GM18520 (cell line): ENCODE data around the gene HACD3.
"Not testable (repeated sequence)": the region's sequence is repeated elsewhere in the genome, so short reads cannot be mapped to it uniquely, and the experiment has no call there.

Experiments used
- ATAC-seq: cut with Tn5 transposase; IDR thresholded peaks from one replicate; pipeline ENCODE4 v1.9.1; 2021; ENCODE audit not compliant: unreplicated experiment

Gene HACD3

GRCh38 chr15:65547841-65548240, 17.6 kb downstream of the HACD3 start:
- no peak for ATAC-seq

GRCh38 chr15:65549288-65549687, 19.0 kb downstream of the HACD3 start:
- not testable (repeated sequence) for ATAC-seq

DNA sequence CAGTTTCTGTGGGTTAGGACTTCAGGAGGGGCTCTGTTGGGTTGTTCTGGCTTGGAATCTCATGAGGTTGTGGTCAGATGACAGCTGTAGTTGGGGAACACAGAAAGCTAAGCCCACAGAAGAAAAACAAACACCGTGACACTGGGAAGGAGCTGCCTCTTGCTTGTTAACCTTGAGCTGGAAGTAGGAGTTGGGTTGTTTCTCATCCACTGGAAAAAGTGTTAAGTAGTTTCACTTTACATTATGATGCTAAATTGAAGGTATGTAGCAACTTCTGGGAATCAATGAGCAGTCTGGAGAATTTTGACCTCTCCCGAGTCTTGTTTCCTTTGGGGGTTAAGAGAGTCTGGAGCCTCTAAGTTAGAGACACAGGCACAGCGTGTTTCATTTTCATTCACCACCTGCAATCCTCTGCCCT, 20.4 kb downstream of the HACD3 start:
- ATAC-seq: no peak

- ATAC-seq: no peak
Observed at GRCh38 chr15:65551183-65551582, 20.9 kb downstream of the HACD3 start.

DNA sequence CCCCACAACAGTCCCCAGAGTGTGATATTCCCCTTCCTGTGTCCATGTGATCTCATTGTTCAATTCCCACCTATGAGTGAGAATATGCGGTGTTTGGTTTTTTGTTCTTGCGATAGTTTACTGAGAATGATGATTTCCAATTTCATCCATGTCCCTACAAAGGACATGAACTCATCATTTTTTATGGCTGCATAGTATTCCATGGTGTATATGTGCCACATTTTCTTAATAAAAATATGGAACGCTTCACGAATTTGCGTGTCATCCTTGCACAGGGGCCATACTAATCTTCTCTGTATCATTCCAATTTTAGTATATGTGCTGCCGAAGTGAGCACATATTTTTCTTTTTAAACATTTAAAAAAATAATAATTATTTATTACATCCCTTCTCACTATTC, 22.6 kb downstream of the HACD3 start:
- not testable (repeated sequence) for ATAC-seq

DNA sequence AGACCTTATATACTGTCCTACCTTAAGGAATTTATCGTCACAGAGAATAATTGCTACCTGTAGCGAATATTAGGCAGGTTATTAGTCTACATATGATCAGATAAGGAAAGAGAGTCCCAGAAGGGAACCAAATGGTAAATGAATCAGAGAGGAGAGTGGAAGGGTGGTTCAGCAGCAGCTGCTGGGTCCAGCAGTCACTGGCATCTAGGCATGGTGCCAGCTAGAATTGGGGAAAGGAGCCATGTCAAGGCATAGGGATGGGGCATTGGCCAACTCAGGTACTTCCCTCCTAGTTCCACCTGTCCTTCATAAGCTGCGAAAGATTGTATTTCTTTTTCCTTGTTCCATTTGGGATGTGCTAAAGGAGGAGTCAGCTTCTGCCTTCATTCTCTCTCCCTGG, 23.4 kb downstream of the HACD3 start:
- ATAC-seq: no peak

DNA sequence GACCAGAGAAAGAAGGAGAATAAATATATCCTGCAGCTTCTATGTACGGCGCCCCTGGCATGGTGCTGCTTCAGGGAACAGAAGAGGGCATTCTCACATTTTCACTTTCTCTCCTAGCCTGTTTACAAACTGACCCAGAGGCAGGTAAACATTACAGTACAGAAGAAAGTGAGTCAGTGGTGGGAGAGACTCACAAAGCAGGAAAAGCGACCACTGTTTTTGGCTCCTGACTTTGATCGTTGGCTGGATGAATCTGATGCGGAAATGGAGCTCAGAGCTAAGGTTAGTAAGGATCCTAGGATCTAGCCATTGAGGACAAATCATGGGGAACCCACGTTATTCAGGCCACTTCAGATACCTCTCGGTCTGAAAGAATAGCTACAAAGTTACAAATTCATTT, 26.4 kb downstream of the HACD3 start:
- no peak for ATAC-seq

- no peak for ATAC-seq
Observed at GRCh38 chr15:65558336-65558735, 28.1 kb downstream of the HACD3 start.

DNA sequence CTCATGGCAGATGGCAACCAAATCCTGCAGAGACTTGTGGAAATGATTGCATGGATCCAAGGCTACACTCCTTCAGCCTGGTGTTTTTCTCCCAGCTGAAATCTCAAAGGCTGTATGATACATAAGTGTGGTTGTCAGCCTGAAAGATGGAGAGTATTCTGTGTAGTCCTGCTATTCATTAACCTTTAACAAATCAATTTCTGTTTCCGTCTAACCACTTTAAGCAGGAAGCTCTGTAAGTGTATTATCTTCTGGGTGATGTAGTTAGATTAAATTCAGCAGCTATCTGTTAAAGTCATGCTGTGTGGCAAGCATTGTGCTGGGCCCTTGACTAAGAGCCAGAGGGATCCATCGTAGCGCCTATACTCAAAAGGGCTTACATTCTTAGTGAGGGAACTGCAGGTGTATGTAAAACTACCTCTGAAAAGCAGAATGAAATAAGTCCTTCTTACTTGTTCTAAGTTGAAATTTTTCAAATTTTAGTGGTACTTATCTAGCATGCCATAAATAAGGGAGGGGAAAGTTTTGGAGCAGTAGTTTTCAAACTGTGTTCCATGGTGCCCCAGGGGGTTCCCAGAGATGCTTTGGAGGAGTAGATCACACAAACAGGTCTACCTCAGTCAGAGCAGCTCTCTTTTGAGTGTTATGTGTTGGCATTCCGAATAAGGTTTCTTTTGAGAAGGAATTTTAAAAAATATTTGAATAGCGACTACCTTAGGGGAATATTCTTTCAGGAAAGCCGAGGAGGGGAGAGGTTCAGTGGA, 28.9 kb downstream of the HACD3 start:
- ATAC-seq: no peak

DNA sequence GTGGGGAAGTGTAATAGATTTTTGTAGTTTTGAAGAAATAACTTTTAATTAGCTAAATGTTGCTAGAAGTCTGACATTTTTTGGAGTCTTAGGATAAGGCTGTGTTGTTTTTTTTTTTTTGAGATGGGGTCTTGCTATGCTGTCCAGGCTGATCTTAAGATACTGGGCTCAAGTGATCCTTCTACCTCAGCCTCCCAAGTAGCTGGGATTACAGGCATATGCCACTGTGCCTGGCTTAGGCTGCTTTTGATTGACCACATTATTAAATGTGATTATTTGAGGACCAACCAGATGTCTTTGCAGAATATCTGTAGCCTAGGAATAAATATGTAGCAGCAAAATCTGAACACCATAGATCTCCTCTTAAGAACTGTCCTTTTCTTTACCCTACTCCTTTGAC, 29.7 kb downstream of the HACD3 start:
- ATAC-seq: no peak

DNA sequence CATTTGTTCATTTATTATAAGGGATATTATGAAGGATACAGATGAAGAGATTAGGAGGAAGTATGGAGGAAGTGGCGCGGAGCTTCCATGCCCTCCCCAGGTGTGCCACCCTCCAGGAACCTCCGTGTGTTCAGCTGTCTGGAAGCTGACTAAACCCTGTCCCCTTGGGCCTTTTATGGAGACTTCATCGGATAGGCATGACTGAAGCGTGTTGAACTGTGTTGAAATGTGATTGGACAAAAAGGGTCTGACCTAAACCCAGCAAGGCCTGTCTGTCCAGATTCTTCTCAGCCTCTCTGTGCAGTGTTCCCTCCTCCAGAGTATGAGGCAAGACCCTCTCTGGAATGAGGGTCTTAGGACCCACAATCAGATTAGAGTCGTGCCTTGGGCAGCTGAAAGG, 31.7 kb downstream of the HACD3 start:
- ATAC-seq: no peak

GRCh38 chr15:65569728-65570127, 39.5 kb downstream of the HACD3 start:
- ATAC-seq: no peak

GRCh38 chr15:65571971-65572370, 41.7 kb downstream of the HACD3 start:
- ATAC-seq: no peak

DNA sequence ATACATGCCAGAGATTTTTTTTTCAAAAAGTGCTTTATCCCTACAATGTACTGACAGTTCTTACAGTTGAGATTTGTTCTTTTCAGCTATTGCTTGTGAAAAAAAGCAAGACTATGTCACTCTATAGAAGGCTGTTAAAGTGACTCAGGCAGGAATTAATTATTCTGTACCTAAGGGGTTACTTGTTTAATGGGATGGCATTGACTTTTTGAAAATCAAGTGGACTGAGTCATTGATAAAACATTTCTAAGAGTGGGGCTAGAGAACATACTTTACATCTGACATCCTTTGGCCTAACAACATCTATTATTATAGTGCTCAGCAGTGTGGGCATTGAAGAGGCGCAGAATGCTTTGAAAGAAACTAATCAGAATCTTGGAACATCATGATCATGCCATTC, 46.4 kb downstream of the HACD3 start:
- no peak for ATAC-seq

DNA sequence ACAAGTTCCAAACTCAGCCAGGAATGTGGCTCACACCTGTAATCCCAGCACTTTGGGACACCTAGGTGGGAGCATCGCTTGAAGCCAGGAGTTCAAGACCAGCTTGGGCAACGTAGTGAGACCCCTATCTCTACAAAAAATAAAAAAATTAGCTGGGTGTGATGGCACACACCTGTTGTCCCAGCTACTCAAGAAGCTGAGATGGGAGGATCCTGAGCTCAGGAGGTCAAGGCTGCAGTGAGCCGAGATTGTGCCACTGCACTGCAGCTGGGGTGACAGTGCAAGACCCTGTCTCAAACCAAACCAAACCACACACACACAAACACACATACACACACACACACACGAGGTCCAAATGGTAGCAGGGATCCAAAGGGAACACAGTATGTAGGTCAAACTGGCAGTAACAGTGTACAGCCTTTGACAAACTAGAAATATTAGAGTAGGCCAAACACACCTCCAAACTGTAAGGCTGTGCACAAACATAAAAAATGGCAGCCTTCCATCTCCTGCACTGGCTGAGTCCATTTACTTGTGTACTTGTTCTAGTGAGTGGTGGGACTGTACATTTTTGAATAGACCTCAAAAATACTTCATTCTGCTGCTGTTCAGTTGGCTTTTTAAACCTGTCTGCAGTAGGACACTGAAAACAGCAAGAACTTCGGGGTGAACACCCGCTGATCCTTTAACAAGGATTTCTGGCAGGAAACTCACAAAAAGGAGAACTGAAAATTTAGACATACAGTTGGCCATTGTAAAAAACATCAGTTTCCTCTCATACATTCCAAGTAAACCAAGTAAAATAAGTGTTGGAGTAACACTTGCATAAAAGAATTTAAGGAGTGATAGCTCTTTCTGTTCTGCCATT, 47.1 kb downstream of the HACD3 start:
- ATAC-seq: no peak

- no peak for ATAC-seq
Observed at GRCh38 chr15:65578904-65579728, 48.9 kb downstream of the HACD3 start.

DNA sequence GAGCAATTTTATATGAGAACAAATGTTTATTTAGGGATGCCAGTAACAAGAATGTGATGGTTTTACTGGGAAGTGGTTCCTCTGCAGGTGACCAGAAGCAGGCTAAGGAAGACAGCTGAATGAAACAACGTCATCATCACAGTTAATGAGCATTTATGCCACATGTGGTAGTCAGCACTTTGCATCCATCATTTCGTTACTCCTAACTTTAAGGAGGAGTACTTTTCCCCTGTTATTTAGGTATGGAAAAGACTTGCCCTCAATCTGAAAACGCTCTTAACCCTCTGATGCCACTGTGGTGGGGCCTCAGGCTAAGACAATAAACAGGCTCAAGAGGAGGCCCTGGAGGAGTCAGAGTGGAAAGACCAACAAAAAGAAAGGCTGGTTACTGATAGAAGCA, 49.5 kb downstream of the HACD3 start:
- ATAC-seq: no peak

- no peak for ATAC-seq
Observed at GRCh38 chr15:65580287-65580686, 50.0 kb downstream of the HACD3 start.

- ATAC-seq: no peak
Observed at GRCh38 chr15:65583701-65584100, 53.4 kb downstream of the HACD3 start.

DNA sequence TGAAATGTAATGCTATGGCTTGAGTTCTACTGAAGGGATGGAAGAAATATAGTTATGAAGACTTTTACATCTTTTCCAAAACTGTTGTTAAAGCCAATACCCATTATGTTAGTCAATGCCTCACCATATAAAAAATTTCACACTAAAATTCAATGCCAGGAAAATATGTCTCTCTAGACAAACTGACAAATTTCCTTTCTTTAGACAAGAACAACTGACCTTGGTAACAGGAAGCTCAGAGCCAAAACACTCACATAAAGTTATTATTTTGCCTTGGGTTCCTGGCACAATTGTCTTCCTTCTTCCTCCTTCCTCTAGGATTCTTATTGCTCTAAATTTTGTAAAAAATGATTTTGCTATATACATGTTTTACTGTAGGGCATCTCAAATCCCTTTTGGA, 54.0 kb downstream of the HACD3 start:
- ATAC-seq: no peak

GRCh38 chr15:65587094-65587493, 56.8 kb downstream of the HACD3 start:
- no peak for ATAC-seq
